HepG2 (cell line): Measurements from ENCODE around the gene C1orf35. TPM values are rescaled to one million over a fixed set of nuclear protein-coding genes. Genes with fewer than 3 reads are reported as not detected.

Experiments
- DR1 ChIP-seq: sonication (generic); formaldehyde crosslinking; IDR thresholded peaks from 2 replicates; pipeline ENCODE4 v1.8.0; 2021; ENCODE audit warnings: mild to moderate bottlenecking, missing genetic modification reagents, inconsistent platforms
- HDAC1 ChIP-seq: sonication (generic); formaldehyde crosslinking; IDR thresholded peaks from 2 replicates; pipeline ENCODE4 v1.5.1; 2020; ENCODE audit warnings: mild to moderate bottlenecking, missing genetic modification reagents
- HMGXB4 ChIP-seq, 2 experiments: sonication (generic) in 1 of 2; formaldehyde crosslinking in 1 of 2; IDR thresholded peaks; 2 replicates each; pipeline versions ENCODE4 v1.4.0 to v1.6.1; 2018 to 2020; ENCODE audit warnings: missing genetic modification reagents in 2 of 2, borderline replicate concordance in 1 of 2, low read depth in 1 of 2, mild to moderate bottlenecking in 1 of 2, missing biosample characterization in 1 of 2
- HNF4G ChIP-seq, 2 experiments: sonication (generic) in 1 of 2; formaldehyde crosslinking in 1 of 2; IDR thresholded peaks; 2 replicates each; pipeline versions ENCODE4 v1.4.0 to v1.6.1; 2011 to 2020; ENCODE audit warnings: borderline replicate concordance in 2 of 2, low read depth in 2 of 2, mild to moderate bottlenecking in 2 of 2, low read length in 1 of 2, missing genetic modification reagents in 1 of 2, moderate library complexity in 1 of 2
- IRF2 ChIP-seq: IDR thresholded peaks from 2 replicates; pipeline ENCODE4 v1.6.1; 2018; ENCODE audit warnings: missing genetic modification reagents, missing compliant biosample characterization
- NCOA2 ChIP-seq: sonication (generic); formaldehyde crosslinking; IDR thresholded peaks from 2 replicates; pipeline ENCODE4 v1.8.0; 2022; ENCODE audit warnings: inconsistent platforms
- NKX3-1 ChIP-seq: sonication (generic); formaldehyde crosslinking; IDR thresholded peaks from 2 replicates; pipeline ENCODE4 v1.5.0; 2020; ENCODE audit warnings: missing genetic modification reagents
- PAXIP1 ChIP-seq: sonication (generic); formaldehyde crosslinking; conservative IDR thresholded peaks from 2 replicates; pipeline ENCODE4 v1.4.0; 2020; ENCODE audit warnings: mild to moderate bottlenecking, missing genetic modification reagents, moderate library complexity
- PCBP2 ChIP-seq: fragments of 200-400 bp; formaldehyde crosslinking; optimal IDR thresholded peaks from 2 replicates; pipeline ENCODE3; 2018; ENCODE audit warnings: low read length, low read depth; ENCODE audit not compliant: poor library complexity, severe bottlenecking
- PHF21A ChIP-seq: sonication (generic); formaldehyde crosslinking; IDR thresholded peaks from 2 replicates; pipeline ENCODE4 v1.5.0; 2020; ENCODE audit warnings: mild to moderate bottlenecking, missing genetic modification reagents
- THAP7 ChIP-seq: sonication (generic); formaldehyde crosslinking; IDR thresholded peaks from 2 replicates; pipeline ENCODE4 v1.8.1; 2023; ENCODE audit warnings: mild to moderate bottlenecking, missing genetic modification reagents
- ZNF337 ChIP-seq: sonication (generic); formaldehyde crosslinking; IDR thresholded peaks from 2 replicates; pipeline ENCODE4 v1.5.1; 2020; ENCODE audit warnings: missing genetic modification reagents, low read depth, mild to moderate bottlenecking, borderline replicate concordance
- ZNF543 ChIP-seq: sonication (generic); formaldehyde crosslinking; IDR thresholded peaks from 2 replicates; pipeline ENCODE4 v1.4.0; 2020; ENCODE audit warnings: mild to moderate bottlenecking, missing genetic modification reagents
- ZNF572 ChIP-seq: sonication (generic); formaldehyde crosslinking; IDR thresholded peaks from 2 replicates; pipeline ENCODE4 v1.5.1; 2020; ENCODE audit warnings: mild to moderate bottlenecking, missing genetic modification reagents
- ZNF616 ChIP-seq: sonication (generic); formaldehyde crosslinking; IDR thresholded peaks from 2 replicates; pipeline ENCODE4 v1.5.0; 2020; ENCODE audit warnings: low read depth, mild to moderate bottlenecking, missing genetic modification reagents
- ZNF703 ChIP-seq: sonication (generic); formaldehyde crosslinking; IDR thresholded peaks from 2 replicates; pipeline ENCODE4 v1.5.1; 2020; ENCODE audit warnings: missing genetic modification reagents, mild to moderate bottlenecking, moderate library complexity, borderline replicate concordance
- ZNF704 ChIP-seq: sonication (generic); formaldehyde crosslinking; IDR thresholded peaks from 2 replicates; pipeline ENCODE4 v1.8.1; 2023; ENCODE audit warnings: mild to moderate bottlenecking, inconsistent platforms, moderate library complexity, missing genetic modification reagents, borderline replicate concordance
- ZNF770 ChIP-seq: sonication (generic); formaldehyde crosslinking; IDR thresholded peaks from 2 replicates; pipeline ENCODE4 v1.5.0; 2020; ENCODE audit warnings: mild to moderate bottlenecking, missing genetic modification reagents
- ZNF792 ChIP-seq: IDR thresholded peaks from 2 replicates; pipeline ENCODE4 v1.6.1; 2016
- polyA plus RNA-seq, 8 experiments: library from polyadenylated mRNA; depleted of rRNA in 3 of 8; stranded (reverse) in 7 of 8; unstranded in 1 of 8; fragments of >200 nt; fragmentation: Illumina TruSeq in 4 of 8; extraction: Trizol in 4 of 8; gene quantifications; 2 replicates each; pipeline versions ENCODE4 v1.2.1 to v1.2.3, GENCODE V29; 2011 to 2016; ENCODE audit warnings: low read depth in 4 of 8, missing spikeins in 1 of 8, mixed read lengths in 1 of 8; ENCODE audit not compliant: insufficient read depth in 1 of 8
- total RNA-seq, 5 experiments: library from RNA; depleted of rRNA; stranded (reverse); fragments of >200 nt; fragmentation: Illumina TruSeq; extraction: Trizol; gene quantifications; 2 replicates each; pipeline ENCODE4 v1.2.3, GENCODE V29; 2016; ENCODE audit warnings: low read depth in 1 of 5

The C1orf35 gene
- total and polyA plus RNA-seq, 2 of the 13 experiments (the other 11 are each of a cell fraction or from before 2014, with no cell fraction given) = 8.1 to 19.3 TPM

GRCh38 chr1:228150461-228151179 is 47.5 kb upstream of the C1orf35 start (continued):
- TF ChIP-seq PHF21A (peak; percentile 65), PCBP2 (no peak), PAXIP1 (CRISPR knock-in tag) (peak; percentile 75), NCOA2 (CRISPR knock-in tag) (0 out of 2 replicates have a peak, but pooled peaks have one; percentile 9), ZNF337 (CRISPR knock-in tag) (no peak), ZNF572 (CRISPR knock-in tag) (no peak), HMGXB4 (CRISPR knock-in tag; IDR thresholded peaks at IDR 0.05; ENCODE audit: borderline replicate concordance in 1 of 2, low read depth in 1 of 2) (peak in 1 of 2 experiments; percentile 41; a peak in 1 of 4 replicates), ZNF616 (CRISPR knock-in tag) (no peak), ZNF792 (CRISPR knock-in tag) (no peak), IRF2 (CRISPR knock-in tag) (no peak), ZNF543 (CRISPR knock-in tag) (no peak), HNF4G (IDR thresholded peaks at IDR 0.05; ENCODE audit: borderline replicate concordance, low read depth, low read length) (no peak), HNF4G (CRISPR knock-in tag; IDR thresholded peaks at IDR 0.05; ENCODE audit: borderline replicate concordance, low read depth) (no peak), ZNF703 (CRISPR knock-in tag) (no peak), ZNF770 (CRISPR knock-in tag) (0 out of 2 replicates have a peak, but pooled peaks have one; percentile 17), HDAC1 (CRISPR knock-in tag) (no peak), ZNF704 (CRISPR knock-in tag) (no peak), NKX3-1 (CRISPR knock-in tag) (no peak), DR1 (CRISPR knock-in tag) (no peak), THAP7 (CRISPR knock-in tag) (no peak)
